COLO668 (cell line): Measurements from ENCODE around the gene RALGAPB.
"Not testable (repeated sequence)": the region's sequence is repeated elsewhere in the genome, so short reads cannot be mapped to it uniquely, and the experiment has no call there.

Experiments used
- DNase-seq: peaks from one replicate; lab custom pipeline; 2025; ENCODE audit not compliant: unreplicated experiment; lab: John Stamatoyannopoulos, UW

The RALGAPB gene

DNA sequence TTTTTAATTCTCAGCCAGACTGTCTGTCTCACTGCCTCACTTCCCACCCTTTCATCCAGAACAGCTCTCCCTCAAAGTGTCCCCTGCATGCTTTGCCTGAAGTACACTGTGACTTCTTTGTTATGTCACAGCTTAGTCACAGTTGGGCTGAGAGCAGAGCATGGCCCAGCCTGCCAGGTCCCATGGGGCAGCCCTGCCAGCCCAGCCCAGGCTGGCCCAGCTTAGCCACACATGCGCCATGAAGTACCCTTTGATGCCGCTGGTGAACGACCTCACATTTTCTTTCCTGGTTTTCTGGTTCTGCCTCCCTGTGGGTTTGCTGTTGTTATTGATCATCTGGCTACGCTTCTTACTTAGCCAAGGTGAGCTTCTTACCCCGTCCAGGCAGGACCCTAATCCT is 108.4 kb downstream of the RALGAPB start, which contains the start of gene ADIG:
Gene ADIG, plus strand, starts transcription at position 185 of the 400 bp plus-strand sequence. Its CDS starts 54 bp downstream, at position 239.
- no peak for DNase-seq

GRCh38 chr20:38581830-38582358 is 109.3 kb downstream of the RALGAPB start:
- DNase-seq, result no peak

- no peak for DNase-seq
These were observed 110.7 kb downstream of the RALGAPB start for GRCh38 chr20:38583306-38583705.

GRCh38 chr20:38584099-38584763 is 111.6 kb downstream of the RALGAPB start:
- DNase-seq, result no peak

DNA sequence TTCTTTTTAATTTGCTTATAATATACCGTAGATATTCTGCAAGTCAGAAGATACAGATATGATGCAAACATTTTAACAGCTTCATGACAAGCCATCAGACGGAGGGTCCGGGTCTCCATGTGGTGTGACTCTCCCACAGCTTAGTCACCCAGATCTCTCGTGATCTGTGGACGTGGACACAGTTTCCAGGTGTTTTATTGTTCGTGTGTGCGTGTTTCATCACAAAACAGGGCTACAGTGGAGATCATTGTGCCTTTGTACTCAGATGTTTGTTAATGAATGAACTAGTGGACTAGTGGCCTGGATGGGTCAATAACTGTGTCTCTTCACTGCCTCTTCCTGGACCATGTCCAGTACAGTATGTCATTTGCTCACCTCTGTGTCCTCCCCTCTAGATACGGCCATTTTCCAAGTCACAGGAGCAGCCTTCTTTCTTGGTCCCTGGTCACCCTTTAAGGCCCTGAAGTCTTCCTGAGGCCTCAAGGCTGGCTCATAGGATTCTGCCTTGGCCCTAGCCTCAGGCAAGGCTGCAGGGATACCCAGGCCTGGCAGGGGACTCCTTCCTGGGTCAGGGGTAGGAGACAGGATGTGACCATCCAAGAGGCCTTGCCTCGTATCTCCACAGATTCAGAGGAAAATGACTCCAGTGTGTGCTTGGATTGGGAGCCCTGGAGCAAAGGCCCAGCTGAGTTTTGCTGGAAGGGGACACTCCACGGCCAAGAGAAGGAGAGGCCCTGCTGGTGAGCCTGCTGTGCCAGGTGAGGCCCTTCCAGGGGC is 112.9 kb downstream of the RALGAPB start:
- DNase-seq, result no peak

GRCh38 chr20:38586181-38586525 is 113.5 kb downstream of the RALGAPB start:
- no peak for DNase-seq

DNA sequence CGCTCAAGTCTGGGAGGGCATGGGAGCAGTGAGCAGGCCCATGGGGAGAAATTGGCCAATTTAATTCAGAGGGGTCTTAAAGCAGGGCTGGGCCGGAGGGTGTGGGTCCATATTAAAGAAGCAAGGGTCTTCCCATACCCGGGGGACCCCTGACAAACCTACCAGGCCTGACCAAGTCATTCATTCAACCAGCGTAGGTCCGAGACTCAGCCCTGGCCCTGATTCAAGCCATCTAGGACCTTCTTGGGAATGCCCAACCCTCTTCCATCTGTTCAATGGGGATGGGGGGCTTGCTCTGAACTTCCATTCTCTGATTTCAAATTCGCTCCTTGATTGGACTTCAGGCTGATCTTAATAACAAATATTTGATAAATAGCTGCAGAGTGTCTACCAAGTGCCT is 115.7 kb downstream of the RALGAPB start:
- DNase-seq, result no peak

DNA sequence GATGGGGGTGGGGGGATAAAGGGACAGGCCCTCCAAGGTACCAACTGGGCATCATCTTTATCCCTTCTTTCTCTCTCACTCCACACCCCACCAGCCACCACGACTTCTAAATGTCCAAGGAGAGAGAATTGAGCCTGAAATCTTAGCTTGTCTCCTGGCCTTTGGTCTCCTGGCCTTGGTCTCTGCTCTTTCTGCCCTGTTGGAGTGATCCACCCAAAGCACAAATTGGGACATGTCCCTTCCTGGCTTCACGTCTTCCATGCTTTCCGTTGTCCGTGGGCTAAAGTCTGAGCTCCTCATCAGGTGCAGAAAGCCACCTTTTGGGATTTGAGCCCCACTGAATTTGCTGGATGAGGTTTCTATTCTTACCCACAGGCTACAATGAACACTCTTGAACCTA is 116.7 kb downstream of the RALGAPB start:
- DNase-seq, result no peak

GRCh38 chr20:38589967-38590675 is 117.5 kb downstream of the RALGAPB start:
- DNase-seq, result no peak

- DNase-seq, result no peak
These were observed 118.2 kb downstream of the RALGAPB start for GRCh38 chr20:38590676-38591473.

DNA sequence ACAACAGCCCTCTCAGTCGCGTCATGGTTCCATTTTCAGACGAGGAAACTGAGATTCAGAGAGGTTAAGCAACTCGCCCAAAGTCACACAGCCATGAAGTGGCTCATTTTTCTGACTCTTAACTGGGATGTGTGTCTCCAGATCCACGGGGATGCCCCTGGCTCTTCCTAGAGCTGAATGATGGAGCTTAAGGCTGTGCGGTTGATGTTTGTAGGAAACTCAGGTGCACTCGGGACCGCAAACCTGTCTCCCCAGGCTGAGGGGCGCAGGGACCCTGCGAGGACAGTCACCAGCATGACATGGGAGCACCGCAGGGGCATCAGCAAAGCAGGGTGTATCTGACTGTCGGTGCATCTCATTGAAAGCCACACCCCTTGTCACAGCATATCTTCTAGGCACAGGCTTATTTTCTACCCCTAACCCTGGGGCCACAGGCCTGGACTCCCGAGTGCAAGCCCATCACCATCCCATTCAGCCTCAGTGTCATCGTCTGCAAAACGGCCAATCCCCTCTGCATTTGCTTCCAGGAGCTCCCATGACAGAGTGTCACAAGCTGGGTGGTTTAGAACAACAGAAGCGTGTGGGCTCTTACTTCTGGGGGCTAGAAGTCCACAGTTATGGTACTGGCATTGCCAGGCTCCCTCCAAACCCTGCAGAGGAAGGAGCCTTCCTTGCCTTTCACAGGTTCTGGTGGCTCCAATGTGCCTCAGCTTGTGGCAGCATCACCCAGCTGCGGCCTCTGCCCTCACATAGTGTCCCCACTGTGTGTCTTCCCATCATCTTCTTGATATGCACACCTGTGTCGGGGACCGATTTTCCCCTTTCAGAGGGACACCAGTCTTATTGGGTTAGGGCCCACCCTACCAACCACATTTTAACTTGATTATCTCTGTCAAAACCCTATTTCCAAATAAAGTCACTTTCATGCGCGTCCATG is 119.1 kb downstream of the RALGAPB start:
- no peak for DNase-seq

GRCh38 chr20:38592411-38592790 is 119.8 kb downstream of the RALGAPB start:
- DNase-seq, result not testable (repeated sequence)

DNA sequence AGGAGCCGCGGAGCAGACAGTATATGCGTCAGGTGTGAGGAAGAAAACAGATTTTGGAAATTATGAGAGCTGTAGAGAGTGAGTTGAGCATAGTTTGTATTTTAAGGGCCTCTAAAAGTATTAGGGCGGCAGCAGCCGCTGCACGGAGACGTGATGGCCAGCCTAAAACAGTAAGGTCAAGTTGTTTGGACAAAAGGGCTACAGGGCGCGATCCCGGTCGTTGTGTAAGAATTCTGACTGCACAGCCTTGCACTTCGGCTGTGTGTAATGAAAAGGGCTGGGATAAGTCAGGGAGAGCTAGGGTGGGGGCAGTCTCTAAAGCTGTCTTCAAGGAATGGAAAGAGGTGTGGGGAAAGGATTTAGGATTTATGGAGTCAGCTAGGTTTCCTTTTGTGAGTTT is 121.6 kb downstream of the RALGAPB start:
- DNase-seq, result not testable (repeated sequence)

GRCh38 chr20:38595886-38596285 is 123.2 kb downstream of the RALGAPB start:
- DNase-seq, result not testable (repeated sequence)

GRCh38 chr20:38599410-38599882 is 126.8 kb downstream of the RALGAPB start:
- peak; percentile 37 for DNase-seq

- DNase-seq, result no peak
These were observed 127.4 kb downstream of the RALGAPB start for GRCh38 chr20:38600057-38600456.

DNA sequence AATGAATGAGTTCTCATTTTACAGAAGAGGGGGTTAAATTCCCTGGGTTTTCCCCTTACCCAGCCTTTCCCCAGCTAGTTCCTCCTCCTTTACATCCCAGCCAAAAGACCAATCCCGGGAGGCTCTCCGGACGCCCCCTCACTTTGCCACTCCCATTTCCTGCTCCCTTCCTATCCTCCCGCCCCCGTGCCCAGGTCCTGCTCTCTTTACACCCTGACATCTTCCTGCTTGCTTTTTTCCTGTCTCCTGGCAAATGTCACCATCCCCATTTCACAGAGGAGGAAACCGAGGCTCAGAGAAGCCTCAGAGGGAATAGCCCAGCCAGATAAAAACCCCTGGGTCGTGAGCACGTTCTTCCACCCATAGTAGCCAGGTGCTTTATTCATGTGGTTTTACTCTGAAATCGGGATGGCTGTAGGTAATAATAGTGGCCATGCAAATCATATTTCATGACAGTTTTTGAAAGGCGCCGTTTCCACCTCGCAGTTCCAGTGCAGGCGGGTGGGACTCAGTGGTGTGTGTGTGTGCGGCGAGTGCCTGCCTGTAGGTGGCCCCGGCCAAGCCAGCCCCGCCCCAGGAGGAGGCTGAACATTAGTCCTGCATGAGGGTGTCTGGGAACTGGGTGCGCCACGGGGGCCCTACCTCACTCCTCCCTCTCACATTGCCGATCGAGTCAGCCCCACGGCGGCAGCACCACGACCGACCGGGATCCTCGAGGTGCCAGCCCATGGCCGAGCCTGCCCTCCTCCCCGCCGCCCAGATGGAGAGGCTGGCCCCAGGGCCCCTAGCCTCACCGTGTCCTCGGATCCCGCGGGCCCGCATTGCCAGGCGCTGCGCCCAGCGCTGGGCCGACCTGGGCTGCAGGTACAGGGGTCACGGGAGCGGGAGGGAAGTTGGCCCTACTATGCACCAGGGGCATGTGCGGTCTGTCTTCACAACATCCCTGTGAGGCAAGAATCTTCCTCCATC is 128.9 kb downstream of the RALGAPB start, which contains the start of gene ARHGAP40:
Gene ARHGAP40, plus strand, starts transcription at position 594 of the 969 bp plus-strand sequence.
- DNase-seq, result no peak

DNA sequence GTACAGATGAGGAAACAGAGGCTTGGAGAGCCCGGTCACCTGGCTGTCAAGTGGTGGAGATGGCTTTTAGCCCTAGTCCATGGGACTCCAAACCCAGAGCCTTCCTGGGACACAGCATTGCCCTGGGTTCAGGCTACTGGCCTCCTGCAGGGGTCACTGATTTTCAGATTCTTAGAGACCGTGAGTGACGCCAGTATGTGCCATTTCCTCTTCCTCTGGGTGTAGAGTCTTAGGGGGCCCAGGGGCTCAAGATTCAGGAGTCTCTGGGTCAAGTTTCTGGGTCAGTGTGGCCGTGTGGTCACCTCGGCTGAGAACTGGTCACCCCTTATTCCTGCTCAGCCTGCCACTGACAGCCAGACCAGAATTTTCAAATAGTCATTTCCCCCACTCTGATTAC is 129.5 kb downstream of the RALGAPB start:
- no peak for DNase-seq
